GM12878 (cell line): Measurements from ENCODE around the gene RAD1. TPM values are rescaled to one million over a fixed set of nuclear protein-coding genes. Genes with fewer than 3 reads are reported as not detected.

ENCODE experiments used
- ATAC-seq: fragments of 200-7000 bp; cut with Tn5 transposase; 3 replicates; pipeline ENCODE4 v1.9.1; 2020; ENCODE audit warnings: mild to moderate bottlenecking, moderate library complexity
- BruUV-seq: library from RNA; stranded (reverse); fragments of 400-500 nt; replicated peaks from 2 replicates; lab custom pipeline; 2021; lab: Mats Ljungman, UMichigan
- CTCF ChIA-PET: fragments of 300-600 bp; sonication (Branson Sonifier 250); formaldehyde crosslinking; extraction: SDS; loops from one replicate; lab custom pipeline; 2021; ENCODE audit warnings: inconsistent platforms; lab: Yijun Ruan, JAX
- POLR2A ChIA-PET: fragments of 350-600 bp; formaldehyde crosslinking; extraction: SDS; loops from one replicate; lab custom pipeline; 2021; ENCODE audit warnings: inconsistent platforms; lab: Charles Lee
- RAD21 ChIA-PET: fragments of 300-600 bp; sonication (Branson Sonifier 250); formaldehyde crosslinking; loops from one replicate; lab custom pipeline; 2023; ENCODE audit warnings: antibody characterized with exemption; ENCODE audit not compliant: unreplicated experiment; lab: Charles Lee
- SMC1A ChIA-PET: fragments of 300-600 bp; sonication (Branson Sonifier 250); formaldehyde crosslinking; loops from one replicate; lab custom pipeline; 2023; ENCODE audit not compliant: unreplicated experiment, uncharacterized antibody; lab: Charles Lee
- DNase-seq: peaks from one replicate; pipeline ENCODE4 v3.0.0-alpha.2; 2011; ENCODE audit warnings: low read depth, low spot score
- FAIRE-seq: peaks from 3 replicates; lab custom pipeline; 2011; peaks lifted over from hg19 to GRCh38; lab: Jason Lieb, UNC
- H2AFZ ChIP-seq: 2 replicates; pipeline ENCODE4 v1.6.0; 2011; ENCODE audit warnings: low read depth, low read length, control low read depth; ENCODE audit not compliant: control insufficient read depth
- H3K27ac ChIP-seq: 2 replicates; pipeline ENCODE4 v1.5.1; 2011; ENCODE audit warnings: control low read depth; ENCODE audit not compliant: control insufficient read depth, insufficient read depth
- H3K27me3 ChIP-seq, 2 experiments: replicated peaks in 1 of 2; 2 replicates each; pipeline versions ENCODE4 v1.6.0 to v1.6.1; 2011; ENCODE audit warnings: low read length in 1 of 2; ENCODE audit not compliant: control insufficient read depth in 2 of 2, insufficient read depth in 2 of 2
- H3K36me3 ChIP-seq, 2 experiments: 2 replicates each; pipeline ENCODE4 v1.5.1; 2011; ENCODE audit warnings: low read length in 1 of 2; ENCODE audit not compliant: control insufficient read depth in 2 of 2, insufficient read depth in 2 of 2
- H3K4me1 ChIP-seq: 2 replicates; pipeline ENCODE4 v1.6.1; 2011; ENCODE audit warnings: mild to moderate bottlenecking, low read length, moderate library complexity, mixed read lengths; ENCODE audit not compliant: control insufficient read depth, insufficient read depth
- H3K4me2 ChIP-seq: 2 replicates; pipeline ENCODE4 v1.6.0; 2011; ENCODE audit warnings: control low read depth; ENCODE audit not compliant: control insufficient read depth, insufficient read depth
- H3K4me3 ChIP-seq: fragments of 200-600 bp; sonication (generic); 2 replicates; pipeline ENCODE4 v1.5.1; 2016
- H3K79me2 ChIP-seq: 2 replicates; pipeline ENCODE4 v1.6.0; 2011; ENCODE audit warnings: low read length; ENCODE audit not compliant: control insufficient read depth, insufficient read depth
- H3K9ac ChIP-seq: 2 replicates; pipeline ENCODE4 v1.8.0; 2011; ENCODE audit warnings: low read length, control low read depth, mixed read lengths; ENCODE audit not compliant: control insufficient read depth, insufficient read depth
- H3K9me3 ChIP-seq: replicated peaks from 3 replicates; pipeline ENCODE4 v1.5.1; 2011; ENCODE audit warnings: mild to moderate bottlenecking, low read length; ENCODE audit not compliant: control insufficient read depth, insufficient read depth
- H4K20me1 ChIP-seq: 2 replicates; pipeline ENCODE4 v1.6.0; 2011; ENCODE audit not compliant: control insufficient read depth, insufficient read depth
- EED ChIP-seq: sonication (generic); IDR thresholded peaks from 2 replicates; pipeline ENCODE4 v1.6.1; 2016; ENCODE audit warnings: antibody characterized with exemption, low read depth
- NR2C1 ChIP-seq: fragments of 450-650 bp; IDR thresholded peaks from 2 replicates; pipeline ENCODE4 v1.6.1; 2017; ENCODE audit warnings: antibody characterized with exemption, mild to moderate bottlenecking, moderate library complexity
- SUZ12 ChIP-seq: fragments of 200-600 bp; sonication (generic); IDR thresholded peaks from one replicate; pipeline ENCODE4 v1.6.1; 2018; ENCODE audit warnings: antibody characterized with exemption, mild to moderate bottlenecking; ENCODE audit not compliant: unreplicated experiment
- TBL1XR1 ChIP-seq: IDR thresholded peaks from 2 replicates; pipeline ENCODE4 v1.6.1; 2012; ENCODE audit warnings: low read depth, low read length, improper control_type of control experiment
- WGBS: methylation state at CpG from one replicate; pipeline ENCODE4 v1.1.6; 2016; ENCODE audit warnings: low lambda C conversion rate; ENCODE audit not compliant: insufficient replicate concordance, insufficient coverage; ENCODE audit errors: missing lambda C conversion rate; 5-methylcytosine and 5-hydroxymethylcytosine counted together
- in situ Hi-C: fragments of 300-500 bp; cut with MboI; formaldehyde crosslinking; loops from 9 replicates; pipeline ENCODE4 v1.14.3; 2018; ENCODE audit warnings: mixed read lengths
- intact Hi-C: fragments of 100-400 bp; cut with micrococcal nuclease; formaldehyde crosslinking; loops from one replicate; pipeline ENCODE4 v1.14.2; 2022; ENCODE audit not compliant: unreplicated experiment
- polyA plus RNA-seq, 11 experiments: library from polyadenylated mRNA; depleted of rRNA in 4 of 11; unstranded in 6 of 11; stranded (reverse) in 5 of 11; fragments of >200 nt; fragmentation: Nextera tagmentation in 4 of 11; fragmentation: Illumina TruSeq in 1 of 11; extraction: Ambion mirVana in 4 of 11; extraction: Trizol in 1 of 11; gene quantifications; 1 replicate in 1 of 11; 2 replicates in 10 of 11; pipeline versions ENCODE4 v1.2.1 to v1.2.3, GENCODE V29; 2011 to 2016; ENCODE audit warnings: inconsistent platforms in 2 of 11, missing spikeins in 2 of 11, low read depth in 1 of 11
- total RNA-seq, 4 experiments: library from RNA; depleted of rRNA in 3 of 4; stranded (reverse); fragments of >200 nt in 3 of 4; fragmentation: Illumina TruSeq in 1 of 4; extraction: Trizol in 1 of 4; gene quantifications; 2 replicates each; pipeline versions ENCODE4 v1.2.1 to v1.2.3, GENCODE V29; 2013 to 2021
- TF ChIP-seq, protein P1 (sequence below): IDR thresholded peaks from 2 replicates; pipeline ENCODE4 v1.6.1; 2011; ENCODE audit warnings: low read depth, low read length, improper control_type of control experiment, borderline replicate concordance

Gene RAD1
- total and polyA plus RNA-seq, 10 of the 15 experiments (the other 5 are each of a cell fraction or from before 2014, with no cell fraction given), result 21.1 to 58.4 (median 37.2) TPM

DNA sequence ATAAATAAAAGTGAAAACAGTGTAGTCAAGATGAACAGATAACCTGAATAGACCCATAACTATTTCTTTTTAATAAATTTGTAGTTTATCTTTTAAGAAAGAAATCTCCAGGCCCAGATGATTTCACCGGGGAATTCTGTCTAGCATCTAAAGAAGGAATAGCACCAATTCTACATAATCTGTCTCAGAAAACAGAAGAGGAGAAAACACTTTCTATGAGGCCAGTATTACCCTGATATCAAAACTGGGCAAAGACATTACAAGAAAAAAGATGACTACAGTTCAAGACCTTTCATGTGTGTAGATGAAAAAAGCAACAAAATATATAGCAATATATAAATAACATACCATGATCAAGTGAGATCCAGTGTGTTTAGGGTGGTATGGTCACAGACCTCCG, 44.9 kb downstream of the RAD1 start:
- H3K9me3 ChIP-seq, result no peaks in the 10 kb centered on the region
- SMC1A ChIA-PET, result interaction anchor here (1.3 kb wide), 1 partner anchor 25 kb away, joined by 4 read pairs; no protein-coding TSS in a partner anchor
- ATAC-seq, result no peak
- no peak overlapping the region for H3K27ac ChIP-seq
- H3K4me3 ChIP-seq, result no peak overlapping the region
- in situ Hi-C loops, result loop anchor here (25.0 kb wide), 1 partner anchor 683 kb away; no protein-coding TSS in a partner anchor
- no peaks in the 10 kb centered on the region for H3K4me1 ChIP-seq
- H4K20me1 ChIP-seq, result no peaks in the 10 kb centered on the region
- no peaks in the 10 kb centered on the region for H3K79me2 ChIP-seq
- no peak overlapping the region for H3K4me2 ChIP-seq
- H3K27me3 ChIP-seq, result no peaks in the 10 kb centered on the region
- DNase-seq, result no peak
- H2AFZ ChIP-seq, result no peak overlapping the region
- POLR2A ChIA-PET, result no interaction called here
- no peak overlapping the region for H3K9ac ChIP-seq
- no peaks in the 10 kb centered on the region for H3K36me3 ChIP-seq
- intact Hi-C loops, result no loop called here
- BruUV-seq, result no TSS peak
- FAIRE-seq, result no peak
- no peak for TF ChIP-seq SUZ12
- TF ChIP-seq, protein P1, sequence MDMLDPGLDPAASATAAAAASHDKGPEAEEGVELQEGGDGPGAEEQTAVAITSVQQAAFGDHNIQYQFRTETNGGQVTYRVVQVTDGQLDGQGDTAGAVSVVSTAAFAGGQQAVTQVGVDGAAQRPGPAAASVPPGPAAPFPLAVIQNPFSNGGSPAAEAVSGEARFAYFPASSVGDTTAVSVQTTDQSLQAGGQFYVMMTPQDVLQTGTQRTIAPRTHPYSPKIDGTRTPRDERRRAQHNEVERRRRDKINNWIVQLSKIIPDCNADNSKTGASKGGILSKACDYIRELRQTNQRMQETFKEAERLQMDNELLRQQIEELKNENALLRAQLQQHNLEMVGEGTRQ, result no peak
- TF ChIP-seq NR2C1, result no peak
- TF ChIP-seq EED, result no peak
- TF ChIP-seq, all 136 proteins: peak for 0
- ChIA-PET CTCF (interaction anchor here (1.7 kb wide), 1 partner anchor 28 kb away, joined by 4 read pairs; no protein-coding TSS in a partner anchor), RAD21 (no interaction called here)
- WGBS, result 47% methylated on average over 2 of the region's 2 CpGs

GRCh38 chr5:34869256-34869655, 46.0 kb downstream of the RAD1 start:
- H4K20me1 ChIP-seq, result no peaks in the 10 kb centered on the region
- WGBS, result 85% methylated on average over 1 of the region's 1 CpG
- H3K4me2 ChIP-seq, result no peak overlapping the region
- DNase-seq, result no peak
- ChIA-PET RAD21 (no interaction called here), SMC1A (interaction anchor here (1.3 to 1.7 kb wide), 2 partner anchors 24 to 26 kb away, joined by 3 to 4 read pairs; no protein-coding TSS in a partner anchor), CTCF (interaction anchor here (0.6 to 1.7 kb wide), 2 partner anchors 29 to 201 kb away, joined by 4 read pairs; no protein-coding TSS in a partner anchor), POLR2A (no interaction called here)
- FAIRE-seq, result no peak
- no peak overlapping the region for H3K27ac ChIP-seq
- no peak overlapping the region for H3K9ac ChIP-seq
- no peaks in the 10 kb centered on the region for H3K4me1 ChIP-seq
- no peaks in the 10 kb centered on the region for H3K9me3 ChIP-seq
- no peaks in the 10 kb centered on the region for H3K79me2 ChIP-seq
- H3K4me3 ChIP-seq, result no peak overlapping the region
- intact Hi-C loops, result no loop called here
- H2AFZ ChIP-seq, result no peak overlapping the region
- no peak for ATAC-seq
- H3K27me3 ChIP-seq, result no peaks in the 10 kb centered on the region
- no TSS peak for BruUV-seq
- in situ Hi-C loops, result loop anchor here (25.0 kb wide), 1 partner anchor 682 kb away; no protein-coding TSS in a partner anchor
- no peak for TF ChIP-seq TBL1XR1
- no peaks in the 10 kb centered on the region for H3K36me3 ChIP-seq
